Nephron progenitor cell (in vitro differentiated cells): ENCODE measurements around the gene PHACTR1.

Source experiments
- DNase-seq: peaks from one replicate; pipeline ENCODE4 v3.0.0; 2021
- H3K27ac Mint-ChIP-seq: 2 replicates; pipeline ENCODE4 v1.8.0; 2021; ENCODE audit warnings: mild to moderate bottlenecking, moderate library complexity, mixed read lengths
- H3K27me3 Mint-ChIP-seq: 2 replicates; pipeline ENCODE4 v1.8.0; 2021; ENCODE audit warnings: mild to moderate bottlenecking, low read depth, mixed read lengths; ENCODE audit not compliant: poor library complexity
- H3K36me3 Mint-ChIP-seq: 2 replicates; pipeline ENCODE4 v1.8.0; 2021; ENCODE audit warnings: low read depth, mixed read lengths
- H3K4me1 Mint-ChIP-seq: 2 replicates; pipeline ENCODE4 v1.8.0; 2021; ENCODE audit warnings: mixed read lengths
- H3K4me3 Mint-ChIP-seq: 2 replicates; pipeline ENCODE4 v1.8.0; 2021; ENCODE audit warnings: mild to moderate bottlenecking, moderate library complexity, mixed read lengths
- H3K9me3 Mint-ChIP-seq: 2 replicates; pipeline ENCODE4 v1.8.0; 2021; ENCODE audit warnings: mild to moderate bottlenecking, moderate library complexity, mixed read lengths
- CTCF ChIP-seq: fragments of 200-600 bp; sonication (generic); IDR thresholded peaks from 2 replicates; pipeline ENCODE4 v1.5.0; 2021; ENCODE audit warnings: antibody characterized with exemption

Gene PHACTR1

GRCh38 chr6:12957321-12958051 is 240.9 kb downstream of the PHACTR1 start:
- no peak overlapping the region for H3K27ac Mint-ChIP-seq
- no peaks in the 10 kb centered on the region for H3K36me3 Mint-ChIP-seq
- peaks cover 80% of the 10 kb centered on the region for H3K27me3 Mint-ChIP-seq
- TF ChIP-seq CTCF, result no peak
- DNase-seq, result peak; percentile 14
- H3K4me1 Mint-ChIP-seq, result peaks cover 27% of the 10 kb centered on the region
- no peaks in the 10 kb centered on the region for H3K9me3 Mint-ChIP-seq
- H3K4me3 Mint-ChIP-seq, result peak overlapping the region; percentile 56

GRCh38 chr6:12958052-12958706 is 241.6 kb downstream of the PHACTR1 start:
- Mint-ChIP-seq H3K4me1 (peaks cover 26% of the 10 kb centered on the region), H3K4me3 (peak overlapping the region; percentile 56), H3K27me3 (peaks cover 84% of the 10 kb centered on the region), H3K9me3 (no peaks in the 10 kb centered on the region), H3K27ac (no peak overlapping the region), H3K36me3 (no peaks in the 10 kb centered on the region)
- DNase-seq, result no peak
- TF ChIP-seq CTCF, result no peak

- H3K36me3 Mint-ChIP-seq, result no peaks in the 10 kb centered on the region
- H3K4me3 Mint-ChIP-seq, result no peak overlapping the region
- no peak overlapping the region for H3K27ac Mint-ChIP-seq
- H3K4me1 Mint-ChIP-seq, result peaks cover 15% of the 10 kb centered on the region
- H3K27me3 Mint-ChIP-seq, result peaks cover 71% of the 10 kb centered on the region
- DNase-seq, result no peak
- no peaks in the 10 kb centered on the region for H3K9me3 Mint-ChIP-seq
- TF ChIP-seq CTCF, result no peak
Measured at GRCh38 chr6:12961761-12962160, 245.2 kb downstream of the PHACTR1 start.

- Mint-ChIP-seq H3K27ac (no peak overlapping the region), H3K36me3 (no peaks in the 10 kb centered on the region), H3K9me3 (no peaks in the 10 kb centered on the region), H3K4me3 (no peak overlapping the region), H3K27me3 (peaks cover 63% of the 10 kb centered on the region), H3K4me1 (peaks cover 10% of the 10 kb centered on the region)
- TF ChIP-seq CTCF, result no peak
- no peak for DNase-seq
Measured at GRCh38 chr6:12962529-12962928, 246.0 kb downstream of the PHACTR1 start.

- Mint-ChIP-seq H3K36me3 (no peaks in the 10 kb centered on the region), H3K9me3 (no peaks in the 10 kb centered on the region), H3K4me1 (peaks cover 5% of the 10 kb centered on the region), H3K4me3 (no peak overlapping the region), H3K27me3 (peaks cover 58% of the 10 kb centered on the region), H3K27ac (no peak overlapping the region)
- TF ChIP-seq CTCF, result no peak
- DNase-seq, result no peak
Measured at GRCh38 chr6:12962987-12963386, 246.4 kb downstream of the PHACTR1 start.

GRCh38 chr6:12963567-12963966 is 247.0 kb downstream of the PHACTR1 start:
- no peak for TF ChIP-seq CTCF
- Mint-ChIP-seq H3K27me3 (peaks cover 53% of the 10 kb centered on the region), H3K27ac (no peak overlapping the region)

More at GRCh38 chr6:12963567-12963966, 247.0 kb downstream of the PHACTR1 start:
- Mint-ChIP-seq H3K9me3 (no peaks in the 10 kb centered on the region), H3K4me1 (no peaks in the 10 kb centered on the region), H3K4me3 (no peak overlapping the region), H3K36me3 (no peaks in the 10 kb centered on the region)
- DNase-seq, result no peak
